HuH-7.5 (cell line): ENCODE data around the gene SLC2A2.

Experiments
- DNase-seq: peaks from one replicate; pipeline ENCODE4 v3.0.0; 2011; ENCODE audit warnings: low spot score

Gene SLC2A2

DNA sequence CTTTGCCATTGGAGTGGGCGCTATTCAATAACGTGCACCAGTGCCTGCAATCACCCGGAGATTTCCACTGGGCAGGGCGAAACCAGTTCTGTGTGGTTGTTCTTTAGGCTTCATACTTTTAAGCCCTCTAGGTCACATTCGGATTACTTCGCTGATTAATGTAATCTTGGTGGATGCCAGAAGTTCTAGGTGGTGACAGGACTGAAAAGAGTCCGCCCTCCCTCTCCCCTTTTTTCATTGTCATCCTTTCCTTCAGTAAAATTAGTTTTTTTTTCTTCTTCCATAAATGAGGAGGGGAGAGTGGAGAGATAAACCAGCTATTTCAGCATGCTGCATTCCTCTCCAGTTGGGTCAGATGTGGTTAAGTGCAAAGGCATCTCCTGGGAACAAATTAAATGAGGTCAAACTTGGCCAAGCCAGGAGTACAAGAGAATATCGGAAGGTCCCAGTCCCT lies 2.3 kb upstream of the SLC2A2 start:
- no peak for DNase-seq

GRCh38 chr3:171028025-171028778 lies 1.7 kb upstream of the SLC2A2 start:
- DNase-seq: no peak

GRCh38 chr3:171023566-171023965 lies 3.0 kb downstream of the SLC2A2 start:
- no peak for DNase-seq

DNA sequence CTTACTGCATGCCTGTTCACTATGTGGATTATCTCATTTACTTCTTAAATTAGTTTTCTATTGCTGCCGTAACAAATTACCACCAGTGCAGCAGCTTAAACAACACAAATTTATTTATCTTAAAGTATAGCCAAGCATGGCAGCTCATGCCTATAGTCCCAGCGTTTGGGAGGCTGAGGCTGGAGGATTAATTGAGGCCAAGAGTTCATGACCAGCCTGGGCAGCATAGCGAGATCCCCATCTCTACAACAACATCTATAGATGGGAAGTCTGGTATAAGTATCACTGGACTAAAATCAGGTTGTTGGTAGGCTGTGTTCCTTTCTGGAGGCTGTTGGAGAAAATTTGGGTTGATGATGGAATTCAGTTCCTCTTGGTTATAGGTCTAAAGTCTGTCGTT lies 5.1 kb downstream of the SLC2A2 start:
- DNase-seq: no peak

- DNase-seq: no peak
Observed at GRCh38 chr3:171018156-171018935, 8.2 kb downstream of the SLC2A2 start.

GRCh38 chr3:171013822-171014748 lies 12.4 kb downstream of the SLC2A2 start:
- no peak for DNase-seq

DNA sequence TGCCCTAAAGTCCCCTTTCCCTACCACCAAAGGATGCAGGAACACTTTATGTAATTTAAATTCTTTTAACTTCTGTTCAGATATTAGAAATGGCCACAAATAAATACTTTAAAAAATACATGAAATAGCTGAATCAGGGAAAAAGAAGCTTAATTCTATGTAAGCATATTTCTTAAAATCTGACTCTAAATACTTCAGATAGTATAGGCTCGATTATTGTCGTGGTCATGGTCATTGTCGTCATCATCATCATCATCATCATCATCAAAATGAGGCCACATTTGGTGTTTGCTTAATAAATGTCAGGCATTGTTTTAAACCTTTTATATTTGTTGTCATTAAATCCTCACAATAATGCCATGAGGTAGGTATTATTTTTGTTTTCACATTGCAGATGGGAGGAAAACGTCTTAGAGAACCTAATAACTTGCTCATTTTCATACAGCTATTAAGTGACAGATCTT lies 14.6 kb downstream of the SLC2A2 start:
- no peak for DNase-seq

GRCh38 chr3:171011109-171011872 lies 15.2 kb downstream of the SLC2A2 start:
- no peak for DNase-seq

DNA sequence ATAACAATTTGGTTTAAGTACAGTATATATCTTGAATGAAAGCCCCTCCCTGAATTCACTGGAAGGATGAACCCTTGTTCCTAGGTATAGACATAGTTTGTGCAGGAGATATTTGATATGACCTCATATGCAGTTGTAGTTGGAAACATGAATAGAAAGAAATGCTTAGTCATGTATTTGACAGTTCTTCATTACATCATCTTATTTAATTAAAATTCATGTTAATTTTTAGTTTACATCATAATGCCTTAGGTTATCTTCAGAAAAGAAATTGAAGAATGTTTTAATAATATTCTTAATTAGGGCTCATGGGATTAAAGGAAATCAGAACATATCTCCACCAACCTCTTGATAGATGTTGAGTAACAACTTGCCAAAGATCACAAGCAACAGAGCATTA lies 19.2 kb downstream of the SLC2A2 start:
- DNase-seq: no peak

GRCh38 chr3:171005648-171006047 lies 20.9 kb downstream of the SLC2A2 start:
- DNase-seq: no peak

DNA sequence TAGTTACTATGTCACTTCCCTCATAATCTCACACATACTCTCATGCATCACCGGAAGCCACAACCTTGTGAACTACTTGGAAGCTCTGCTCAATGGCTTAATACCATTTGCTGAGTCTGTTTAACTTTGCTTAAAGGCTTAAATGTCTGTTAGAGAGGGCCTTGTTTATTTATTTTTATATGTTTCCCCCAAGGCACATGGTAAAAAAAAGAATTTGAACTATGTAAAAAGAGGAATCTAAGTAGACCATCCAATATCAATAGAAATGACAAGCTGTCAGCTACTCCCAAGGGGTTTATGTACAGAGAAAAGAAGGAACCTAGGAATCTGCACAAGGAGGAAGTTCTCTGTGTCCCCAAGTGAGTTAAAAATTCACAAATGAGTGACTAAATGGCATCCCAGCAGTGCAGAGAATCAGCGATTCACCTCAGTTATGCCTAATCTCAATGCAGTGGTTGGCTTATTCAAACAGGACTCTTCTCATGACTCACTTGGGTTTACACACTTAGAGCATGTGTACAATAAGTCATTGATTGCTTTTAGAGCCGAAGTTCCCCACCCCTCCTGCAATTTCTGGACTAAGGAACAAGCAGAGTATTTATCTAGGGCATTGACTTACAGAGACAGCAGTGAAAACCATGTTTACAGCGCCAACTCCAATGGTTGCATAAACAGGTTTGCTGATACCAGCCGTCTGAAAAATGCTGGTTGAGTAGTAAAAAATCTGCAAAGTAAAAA lies 24.4 kb downstream of the SLC2A2 start:
- no peak for DNase-seq

DNA sequence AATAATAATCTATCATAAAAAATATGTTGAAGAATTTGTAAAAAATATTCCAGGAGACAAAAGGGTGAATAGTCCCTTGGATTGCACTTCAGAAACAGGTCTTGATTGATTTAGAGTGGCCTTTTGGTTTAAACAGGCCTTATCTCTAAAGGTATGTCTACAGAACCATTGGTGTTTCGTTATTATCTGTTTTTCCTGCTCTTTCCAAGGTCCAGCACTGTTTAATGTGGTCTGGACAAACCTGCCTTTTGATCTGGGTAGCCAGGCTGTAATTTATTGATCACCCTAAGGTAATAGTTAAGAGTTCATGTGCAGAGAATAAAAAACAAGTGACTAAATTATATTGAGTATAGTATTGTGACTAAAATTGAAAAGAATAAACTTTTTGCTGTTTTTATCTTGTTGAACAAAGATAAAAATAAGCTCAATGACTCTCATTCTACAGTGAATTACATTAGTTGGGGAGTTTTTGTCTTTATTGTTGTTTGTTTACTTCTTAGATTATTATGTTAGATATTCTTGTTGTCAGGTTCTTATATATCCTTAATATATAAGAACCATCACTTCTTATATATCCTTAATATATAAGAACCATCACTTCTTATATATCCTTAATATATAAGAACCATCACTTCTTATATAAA lies 25.1 kb downstream of the SLC2A2 start:
- DNase-seq: no peak

DNA sequence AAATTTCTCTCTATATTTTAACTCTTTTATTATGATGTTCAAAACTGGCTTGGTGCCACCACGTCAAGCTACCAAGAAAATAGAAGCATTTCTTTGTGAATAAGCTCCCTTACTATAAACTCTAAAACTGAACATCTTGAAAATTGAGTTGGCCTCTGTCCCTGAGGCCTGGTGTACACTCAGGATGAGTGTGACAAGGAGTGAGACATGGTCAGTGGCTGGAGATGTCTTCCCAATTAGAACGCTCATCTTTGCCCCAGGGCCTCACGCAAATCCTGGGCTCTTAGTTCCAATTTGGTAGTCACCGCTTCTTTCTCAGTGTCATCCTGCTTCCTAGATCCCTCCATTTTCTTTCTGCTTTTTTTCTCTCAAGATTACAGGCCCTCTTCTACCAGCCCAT lies 26.2 kb downstream of the SLC2A2 start:
- no peak for DNase-seq

- DNase-seq: no peak
Observed at GRCh38 chr3:170999737-171000242, 26.7 kb downstream of the SLC2A2 start.

DNA sequence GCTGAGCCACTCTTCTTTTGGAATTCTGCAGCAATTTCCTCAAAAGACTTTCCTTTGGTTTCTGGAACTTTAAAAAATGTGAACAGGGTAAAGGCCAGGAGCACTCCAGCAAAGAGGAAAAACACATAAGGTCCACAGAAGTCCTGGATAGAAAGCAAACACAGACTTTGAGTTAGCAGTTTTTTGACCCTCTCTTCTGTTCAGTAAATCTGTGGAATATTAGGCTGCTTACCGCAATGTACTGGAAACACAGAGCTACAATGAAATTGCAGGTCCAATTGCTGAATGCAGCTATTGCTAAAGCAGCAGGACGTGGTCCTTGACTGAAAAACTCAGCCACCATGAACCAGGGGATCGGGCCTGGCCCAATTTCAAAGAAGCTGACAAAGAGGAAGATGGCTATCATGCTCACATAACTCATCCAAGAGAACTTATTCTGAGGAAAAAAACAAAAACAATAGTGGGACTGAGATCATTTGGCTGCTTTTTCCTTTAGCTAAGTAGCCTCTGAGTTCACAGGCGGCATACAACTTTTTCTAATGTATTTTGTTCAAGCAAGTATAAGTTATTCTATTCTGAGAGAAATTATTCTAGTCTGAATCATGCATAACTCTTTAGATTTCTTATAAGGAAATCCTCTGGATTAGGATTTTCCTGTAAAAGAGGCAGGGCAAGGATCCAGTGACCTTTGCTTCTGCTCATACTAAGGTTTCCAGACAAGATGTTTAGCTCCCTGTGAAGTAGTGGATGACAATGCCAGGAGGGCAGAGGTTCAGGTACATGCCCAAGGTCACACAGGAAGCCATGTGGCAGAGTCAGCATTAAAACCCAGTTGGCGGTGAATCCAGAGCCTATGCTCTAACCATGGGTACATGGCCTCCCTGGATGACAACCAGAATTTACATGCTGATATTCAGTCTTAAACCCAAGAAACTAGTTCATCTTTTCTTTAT lies 28.3 kb downstream of the SLC2A2 start:
- DNase-seq: no peak

DNA sequence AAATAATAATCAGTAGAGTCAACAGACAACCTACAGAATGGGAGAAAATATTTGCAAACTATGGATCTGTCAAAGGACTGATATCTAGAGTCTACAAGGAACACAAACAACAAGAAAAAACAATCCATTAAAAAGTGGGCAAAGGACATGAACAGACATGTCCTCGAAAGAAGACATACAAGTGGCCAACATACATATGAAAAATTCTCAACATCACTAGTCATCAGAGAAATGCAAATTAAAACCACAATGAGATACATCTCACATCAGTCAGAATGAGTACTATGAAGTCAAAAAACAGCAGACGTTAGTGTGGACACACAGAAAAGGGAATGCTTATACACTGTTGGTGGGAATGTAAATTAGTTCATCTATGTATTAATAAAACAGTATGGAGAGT lies 33.7 kb downstream of the SLC2A2 start:
- DNase-seq: no peak

GRCh38 chr3:170991664-170992063 lies 34.9 kb downstream of the SLC2A2 start:
- no peak for DNase-seq

GRCh38 chr3:170989100-170989648 lies 37.3 kb downstream of the SLC2A2 start:
- DNase-seq: no peak

- no peak for DNase-seq
Observed at GRCh38 chr3:170988378-170988777, 38.1 kb downstream of the SLC2A2 start.
